Ovary (tissue), 3 donors: ENCODE results near the gene FAM13B.

Experiments
- CTCF ChIP-seq, 3 donors: fragments of 450-650 bp in 2 of 3; fragments of 200-600 bp in 1 of 3; IDR thresholded peaks; one replicate each; pipeline versions ENCODE4 v1.5.1 to v1.8.0; 2016 to 2022; ENCODE audit warnings: antibody characterized with exemption in 3 of 3, mild to moderate bottlenecking in 1 of 3
- EP300 ChIP-seq: sonication (generic); formaldehyde crosslinking; IDR thresholded peaks from one replicate; pipeline ENCODE4 v1.6.1; 2017; ENCODE audit warnings: antibody characterized with exemption
- POLR2A ChIP-seq: fragments of 450-650 bp; IDR thresholded peaks from one replicate; pipeline ENCODE4 v1.6.1; 2017; ENCODE audit warnings: antibody characterized with exemption, mild to moderate bottlenecking, moderate library complexity
- donor health status: DM: no; HTN: no; CAD: no.

GRCh38 chr5:138033907-138034306, 1.0 kb upstream of the FAM13B start:
- no peak for TF ChIP-seq POLR2A
- no peak for TF ChIP-seq CTCF (IDR thresholded peaks at IDR 0.05)
- no peak for TF ChIP-seq EP300
